ENCODE data around the gene ADIPOR2.

ADIPOR2 gene

GRCh38 chr12:1796515-1797010 is 105.7 kb downstream of the ADIPOR2 start:
- no peak for FAIRE-seq
- no peak for DNase-seq (ENCODE audit: insufficient read length, low spot score)

GRCh38 chr12:1797011-1797901 is 106.4 kb downstream of the ADIPOR2 start:
- DNase-seq (ENCODE audit: insufficient read length, low spot score) (no peak), FAIRE-seq (no peak)

- FAIRE-seq (no peak), DNase-seq (ENCODE audit: insufficient read length, low spot score) (no peak)
Observed at GRCh38 chr12:1797991-1798640, 107.2 kb downstream of the ADIPOR2 start.

- no peak for FAIRE-seq
- DNase-seq (ENCODE audit: insufficient read length, low spot score), result no peak
Observed at GRCh38 chr12:1798641-1799020, 107.8 kb downstream of the ADIPOR2 start.

GRCh38 chr12:1799051-1799881 is 108.4 kb downstream of the ADIPOR2 start:
- FAIRE-seq, result peak; percentile 88
- no peak for DNase-seq (ENCODE audit: insufficient read length, low spot score)

GRCh38 chr12:1799882-1800400 is 109.1 kb downstream of the ADIPOR2 start:
- FAIRE-seq (no peak), DNase-seq (ENCODE audit: insufficient read length, low spot score) (no peak)

- peak; percentile 62 for DNase-seq (ENCODE audit: insufficient read length, low spot score)
- peak; percentile 36 for FAIRE-seq
Observed at GRCh38 chr12:1800401-1801302, 109.8 kb downstream of the ADIPOR2 start.

- FAIRE-seq (no peak), DNase-seq (ENCODE audit: insufficient read length, low spot score) (no peak)
Observed at GRCh38 chr12:1801303-1801975, 110.6 kb downstream of the ADIPOR2 start.

GRCh38 chr12:1803736-1804135 is 112.9 kb downstream of the ADIPOR2 start:
- no peak for FAIRE-seq

GRCh38 chr12:1804545-1805332 is 113.9 kb downstream of the ADIPOR2 start:
- peak; percentile 97 for DNase-seq (ENCODE audit: insufficient read length, low spot score)
- peak; percentile 98 for FAIRE-seq

More at GRCh38 chr12:1803736-1804135, 112.9 kb downstream of the ADIPOR2 start:
- DNase-seq (ENCODE audit: insufficient read length, low spot score), result no peak

GRCh38 chr12:1805441-1806081 is 114.7 kb downstream of the ADIPOR2 start:
- FAIRE-seq (peak; percentile 31), DNase-seq (ENCODE audit: insufficient read length, low spot score) (no peak)

GRCh38 chr12:1806301-1807086 is 115.6 kb downstream of the ADIPOR2 start:
- no peak for FAIRE-seq
- DNase-seq (ENCODE audit: insufficient read length, low spot score), result no peak

GRCh38 chr12:1807087-1807860 is 116.4 kb downstream of the ADIPOR2 start:
- FAIRE-seq (peak; percentile 62), DNase-seq (ENCODE audit: insufficient read length, low spot score) (no peak)

- DNase-seq (ENCODE audit: insufficient read length, low spot score) (no peak), FAIRE-seq (no peak)
Observed at GRCh38 chr12:1808036-1808797, 117.3 kb downstream of the ADIPOR2 start.

- FAIRE-seq, result peak; percentile 76
- no peak for DNase-seq (ENCODE audit: insufficient read length, low spot score)
Observed at GRCh38 chr12:1808798-1809480, 118.1 kb downstream of the ADIPOR2 start.

All from HTR-8/SVneo (cell line).